ENCODE results near the gene LMNB1.

LMNB1 gene

DNA sequence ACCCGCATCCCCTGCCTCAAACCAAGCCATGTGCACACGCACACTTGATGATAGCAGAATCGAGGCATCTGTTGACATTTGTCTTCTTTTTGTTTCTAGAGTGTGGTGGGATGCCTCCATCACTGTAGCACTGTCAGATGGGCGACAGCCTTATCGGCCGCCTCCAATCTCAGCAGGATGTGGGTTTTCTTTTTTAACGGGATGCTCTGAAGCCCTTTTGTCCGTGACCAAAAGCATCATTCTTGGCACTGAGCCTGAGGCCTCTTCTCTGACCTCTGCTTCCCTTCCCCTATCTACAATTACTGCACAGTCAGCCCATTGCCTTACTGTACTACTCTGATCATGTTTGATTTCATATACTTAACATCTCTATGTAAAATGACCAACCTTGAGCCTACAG lies 78.3 kb downstream of the LMNB1 start:
- DNase-seq (ENCODE audit: low spot score) = no peak

DNA sequence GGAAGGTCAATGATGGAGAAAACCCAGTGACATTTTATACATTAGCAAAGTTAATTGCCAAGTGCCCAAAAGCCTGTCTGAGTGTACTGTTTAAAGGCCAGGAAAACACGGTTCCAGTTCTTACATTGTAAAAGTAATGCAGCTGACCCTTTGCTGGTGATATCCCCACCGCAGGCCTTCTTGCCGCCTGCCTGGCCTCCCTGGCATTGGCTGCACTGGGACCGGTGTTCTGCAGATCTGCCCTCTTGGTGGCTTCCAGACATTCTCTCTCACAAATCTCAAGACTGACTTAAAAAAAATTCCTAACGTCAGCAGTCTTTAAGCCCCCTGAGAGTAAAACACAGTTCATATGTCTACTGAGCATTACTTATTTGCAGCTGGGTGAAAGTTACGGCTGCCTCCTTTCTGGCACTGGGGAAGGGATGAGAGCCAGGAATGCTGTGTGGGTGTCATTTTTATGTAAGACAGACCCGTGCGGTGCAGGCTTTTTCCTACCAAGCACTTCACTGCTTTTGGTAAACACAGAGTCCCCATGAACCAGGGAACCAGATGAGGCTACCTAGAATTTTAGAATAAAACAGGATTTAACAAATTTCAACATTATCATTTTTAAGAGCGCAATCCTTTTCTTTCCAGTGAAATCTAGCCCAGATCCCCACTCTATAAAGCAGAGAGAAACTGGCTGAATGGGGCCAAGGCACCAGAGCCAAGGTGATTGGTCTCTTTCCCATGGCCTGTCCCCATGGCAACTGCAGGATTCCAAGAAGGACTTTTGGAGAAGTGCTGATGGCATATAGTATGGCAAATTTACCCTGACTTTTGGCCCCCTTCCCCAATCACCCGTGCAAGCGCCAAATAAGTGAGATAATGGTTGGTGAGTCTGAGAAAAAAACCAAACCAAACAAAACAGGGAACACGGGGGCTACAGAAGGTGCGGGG lies 80.8 kb downstream of the LMNB1 start:
- DNase-seq (ENCODE audit: low spot score) = no peak

DNA sequence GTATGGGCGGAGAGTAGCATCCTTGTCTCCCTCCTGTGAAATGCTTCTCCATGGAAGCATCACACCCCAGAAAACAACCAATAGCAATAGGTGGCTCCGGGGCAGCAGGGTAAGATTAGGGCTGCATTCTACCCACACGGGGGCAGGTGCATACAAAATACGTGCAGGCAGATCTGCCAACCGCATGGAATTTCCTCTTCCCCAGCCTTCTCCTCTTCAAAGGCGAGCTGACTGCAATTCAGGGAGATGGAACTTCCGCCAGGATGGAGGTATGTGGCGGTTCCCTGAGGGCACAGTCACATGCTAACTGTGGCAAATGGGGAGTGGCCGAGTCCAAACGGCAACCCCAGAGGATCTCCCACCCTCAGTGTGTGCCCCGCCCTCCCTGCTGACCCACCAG lies 81.5 kb downstream of the LMNB1 start:
- no peak for DNase-seq (ENCODE audit: low spot score)

DNA sequence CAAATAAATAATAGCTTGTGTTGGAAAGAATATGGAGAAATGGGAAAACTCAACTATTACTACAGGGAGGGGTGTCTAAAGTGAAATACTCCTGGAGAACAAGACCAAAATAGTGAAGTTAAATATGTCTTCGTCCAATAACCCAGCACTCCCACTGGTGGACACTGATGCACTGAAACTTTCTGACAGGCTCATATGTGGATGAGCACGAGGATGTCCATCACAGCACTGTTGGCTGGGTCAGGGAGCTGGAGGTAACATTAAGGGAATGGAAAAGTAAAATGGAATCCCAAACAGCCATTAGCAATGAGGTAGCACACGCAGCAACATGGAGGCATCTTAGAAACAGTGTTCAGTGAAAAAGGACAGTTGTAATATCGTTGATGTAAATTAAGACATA lies 86.5 kb downstream of the LMNB1 start:
- no peak for DNase-seq (ENCODE audit: low spot score)

DNA sequence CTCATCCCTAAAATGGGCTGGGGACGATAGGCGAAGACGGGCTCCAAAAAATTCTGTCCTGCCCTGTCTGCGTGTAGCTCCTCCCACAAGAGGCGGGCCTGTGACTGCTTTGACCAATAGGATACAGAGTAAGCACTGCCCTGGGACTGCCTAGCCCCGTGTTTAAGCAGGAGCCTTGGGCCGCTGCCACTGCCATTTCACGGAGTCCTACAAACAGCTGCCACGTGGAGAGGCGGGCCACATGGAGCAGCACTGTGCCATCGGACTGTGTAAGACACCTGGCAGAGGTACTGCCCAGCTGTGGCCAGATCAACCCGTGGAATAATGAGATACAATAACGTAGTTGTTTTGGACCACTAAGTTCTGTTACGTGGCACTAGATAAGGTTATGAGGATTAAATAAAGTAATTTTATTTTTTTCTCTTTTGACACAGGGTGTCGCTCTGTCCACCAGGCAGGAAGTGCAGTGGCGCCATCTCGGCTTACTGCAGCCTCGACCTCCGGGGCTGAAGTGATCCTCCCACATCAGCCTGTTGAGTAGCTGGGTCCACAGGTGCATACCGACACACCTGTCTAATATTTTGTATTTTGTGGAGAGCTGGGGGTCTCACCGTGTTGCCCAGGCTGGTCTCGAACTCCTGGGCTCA lies 87.2 kb downstream of the LMNB1 start:
- DNase-seq (ENCODE audit: low spot score) = no peak

DNA sequence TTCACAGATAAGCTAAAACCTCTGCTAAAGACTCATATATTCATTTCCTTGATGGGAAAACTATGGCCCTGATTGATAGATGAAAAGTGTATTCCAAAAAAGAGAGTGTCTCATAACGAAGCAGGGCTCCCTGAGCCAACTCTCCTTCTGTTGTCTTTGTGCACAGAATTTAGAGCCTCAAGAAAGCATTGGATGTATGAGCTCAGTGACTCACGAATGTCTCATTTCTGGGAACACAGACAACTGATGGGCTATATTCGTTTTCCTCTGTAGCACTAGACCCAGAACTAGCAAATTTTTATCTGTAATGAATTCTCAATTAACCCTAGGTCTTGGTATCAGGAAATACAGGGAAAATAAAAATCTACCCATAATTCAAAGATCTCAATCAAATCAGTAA lies 88.4 kb downstream of the LMNB1 start:
- no peak for DNase-seq (ENCODE audit: low spot score)

DNA sequence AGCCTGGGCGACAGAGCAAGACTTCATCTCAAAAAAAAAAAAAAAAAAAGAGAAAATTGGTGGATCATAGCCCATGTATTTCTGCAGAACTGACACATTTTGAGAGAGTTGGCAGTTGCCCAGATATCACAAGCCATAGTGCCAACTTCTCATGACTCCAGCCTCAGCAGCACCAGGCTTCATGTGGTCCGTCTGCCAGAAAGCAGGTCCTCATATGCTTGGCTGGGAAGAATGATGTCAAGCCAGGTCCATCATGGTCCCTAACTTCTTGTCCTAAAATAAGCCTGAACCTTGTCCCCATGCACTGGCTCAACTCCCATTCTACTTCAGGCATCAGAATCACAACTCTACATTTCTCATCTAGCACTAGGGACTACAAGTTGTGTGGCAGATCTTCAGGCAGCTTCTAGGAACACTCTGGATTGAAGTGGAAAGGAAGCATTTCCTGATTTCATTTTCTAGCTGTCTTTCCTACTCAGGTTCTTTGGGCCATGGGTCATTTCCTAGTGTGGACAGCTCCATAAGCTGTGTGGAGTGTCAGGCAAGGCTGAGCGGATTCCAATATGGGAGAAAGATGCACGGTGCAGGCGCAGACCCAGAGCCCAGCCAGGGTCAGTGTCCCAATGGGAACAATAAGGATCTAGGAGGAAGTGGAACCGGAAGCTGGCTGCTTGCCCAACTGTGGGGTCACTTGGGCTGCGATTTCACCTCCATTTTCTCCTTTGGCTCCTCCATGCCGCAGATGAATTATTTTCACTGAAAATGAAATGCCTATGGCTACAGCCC lies 90.1 kb downstream of the LMNB1 start:
- no peak for DNase-seq (ENCODE audit: low spot score)

DNA sequence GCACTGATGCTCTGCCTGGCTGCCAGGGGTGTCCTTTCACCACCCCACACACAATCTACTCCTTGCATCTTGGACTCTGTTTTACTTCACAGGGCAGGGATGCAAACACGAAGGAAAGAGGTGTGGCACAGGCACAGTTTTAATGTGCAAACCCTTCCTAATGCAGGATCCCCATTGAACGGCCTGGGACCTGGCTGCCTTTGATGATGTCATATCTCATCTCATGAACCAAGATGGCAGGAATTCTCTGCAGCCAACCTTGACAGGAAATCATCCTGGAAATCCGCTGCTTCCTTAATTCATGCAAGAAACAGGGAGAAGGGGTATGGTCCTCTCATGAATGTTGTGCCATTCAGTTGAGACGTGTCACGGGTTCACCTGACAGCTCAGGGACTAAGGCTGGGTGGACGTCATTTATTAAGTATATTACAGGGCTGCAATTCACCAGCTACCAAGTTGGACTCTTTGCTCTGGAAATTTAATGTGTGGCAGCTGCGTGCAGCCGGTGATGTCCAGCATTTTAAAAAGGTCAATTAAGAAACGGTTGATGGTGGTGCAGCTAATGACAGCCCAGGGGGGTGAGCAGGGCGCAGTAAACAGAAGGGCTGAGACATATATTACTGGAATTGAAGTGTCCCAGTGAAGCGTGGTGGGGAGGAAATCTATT lies 91.5 kb downstream of the LMNB1 start:
- no peak for DNase-seq (ENCODE audit: low spot score)

DNA sequence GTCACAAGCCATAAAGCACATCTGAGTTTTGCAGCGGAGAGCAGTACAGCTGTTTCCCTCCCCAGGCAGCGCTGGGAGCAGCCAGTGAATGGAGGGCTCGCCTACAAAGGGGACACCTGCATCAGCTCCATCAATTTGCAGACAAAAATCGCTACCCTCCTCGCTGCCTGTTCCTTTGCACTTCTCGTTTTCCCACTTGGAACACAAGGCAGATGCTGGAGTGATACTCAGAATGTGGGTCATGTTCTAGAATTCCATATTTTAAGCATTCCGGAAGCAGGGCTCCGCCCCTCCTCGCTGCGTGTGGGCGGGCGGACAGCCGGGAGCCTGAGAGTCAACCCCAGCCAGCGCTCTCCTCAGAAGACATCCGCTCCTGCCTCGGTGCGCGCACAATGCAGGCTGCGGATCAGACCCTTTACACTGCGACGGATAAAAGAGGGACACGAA lies 92.1 kb downstream of the LMNB1 start:
- no peak for DNase-seq (ENCODE audit: low spot score)

DNA sequence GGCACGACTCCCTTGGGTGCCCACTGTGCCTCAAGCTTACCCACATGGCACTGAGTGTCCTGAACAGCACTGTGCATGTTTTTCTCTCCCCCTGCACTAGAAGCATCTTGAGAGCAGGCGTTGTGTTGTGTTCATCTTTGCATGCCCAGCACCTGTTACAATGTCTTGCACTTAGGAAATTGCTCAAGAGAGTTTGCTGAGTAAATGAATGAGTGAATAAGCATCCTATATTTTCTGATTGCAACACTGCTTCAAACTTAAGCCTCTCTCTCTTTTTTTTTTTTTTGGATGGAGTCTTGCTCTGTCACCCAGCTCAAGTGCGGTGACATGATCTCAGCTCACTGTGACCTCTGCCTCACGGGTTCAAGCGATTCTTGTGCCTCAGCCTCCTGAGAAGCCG lies 94.5 kb downstream of the LMNB1 start:
- DNase-seq (ENCODE audit: low spot score) = no peak

DNA sequence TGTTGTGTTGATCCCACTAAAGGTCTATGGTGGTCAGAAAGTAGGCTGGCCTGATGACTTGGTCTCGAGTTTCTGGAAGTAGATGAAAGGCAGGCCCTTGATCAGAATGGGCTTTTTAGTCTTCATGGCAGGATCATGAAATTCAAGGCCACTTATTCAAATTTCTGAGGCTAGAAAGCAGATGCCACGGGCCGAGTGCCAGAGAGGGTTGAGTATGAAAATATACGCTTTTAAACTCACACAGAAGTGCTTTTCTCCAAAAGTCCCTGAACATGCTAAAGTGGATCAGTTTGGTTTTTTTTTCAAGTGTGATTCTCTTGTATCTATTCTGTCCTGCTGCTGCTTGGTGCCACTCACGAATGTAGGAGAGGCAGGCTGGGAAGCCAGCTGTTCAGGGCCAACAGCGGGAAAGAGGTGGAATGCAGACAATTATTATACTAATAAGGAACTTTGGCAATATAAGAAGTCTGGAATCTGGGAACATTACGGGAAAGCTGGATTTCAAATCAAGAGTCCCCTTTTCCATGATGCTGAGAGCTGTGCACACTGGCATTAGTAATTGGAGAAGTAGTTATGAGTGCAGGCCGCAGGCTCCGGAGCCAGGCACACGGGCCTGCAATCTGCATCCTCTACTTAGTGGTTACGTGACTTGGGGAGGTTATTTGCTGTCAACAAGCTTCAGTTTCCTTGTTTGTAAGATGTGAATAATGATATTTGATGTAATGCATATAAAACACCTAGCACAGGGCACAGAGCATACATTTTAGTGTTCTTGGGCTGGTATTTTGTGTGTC lies 95.8 kb downstream of the LMNB1 start:
- DNase-seq (ENCODE audit: low spot score) = no peak

DNA sequence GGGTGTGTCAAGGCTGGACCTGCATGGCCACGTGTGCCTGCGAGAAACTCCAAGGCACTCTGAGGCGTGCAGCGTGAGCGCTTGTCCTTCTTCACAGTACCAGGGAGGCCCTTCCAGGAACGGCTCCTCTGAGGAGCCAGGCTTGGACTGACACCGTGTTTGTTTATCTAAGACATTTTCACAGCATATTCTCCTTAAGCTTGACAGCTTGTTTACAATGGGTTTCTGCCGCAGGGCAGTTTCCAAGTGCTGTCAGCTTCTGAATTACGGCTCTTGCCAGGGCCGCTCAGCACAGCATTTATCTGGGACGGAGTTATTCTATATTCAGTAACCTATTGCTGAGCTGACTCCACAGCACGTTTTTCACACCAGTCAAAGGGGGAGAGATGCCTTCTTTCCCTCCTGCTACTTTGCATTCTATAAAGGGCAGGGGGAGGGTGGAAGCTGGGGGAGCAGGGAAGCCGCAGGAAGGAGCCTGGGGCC lies 98.4 kb downstream of the LMNB1 start:
- no peak for DNase-seq (ENCODE audit: low spot score)

DNA sequence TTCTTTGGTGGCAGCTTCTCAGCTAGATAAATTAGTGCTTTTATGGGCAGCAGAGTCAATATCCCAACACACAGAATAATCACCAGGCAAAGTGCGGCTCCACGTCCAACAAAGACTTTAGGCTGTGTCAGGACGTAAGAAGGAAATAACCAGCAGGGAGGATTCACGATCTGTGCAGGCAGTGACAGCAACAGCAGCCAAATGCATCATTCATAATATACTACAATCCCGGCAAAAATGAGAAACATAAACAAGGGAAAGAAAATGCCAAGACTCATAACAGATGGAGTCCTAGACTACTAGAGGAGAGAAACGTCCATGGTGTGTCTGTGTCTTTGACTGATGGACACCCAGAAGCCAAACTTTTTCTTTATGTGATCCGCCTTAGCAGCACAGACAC lies 100.7 kb downstream of the LMNB1 start:
- no peak for DNase-seq (ENCODE audit: low spot score)

DNA sequence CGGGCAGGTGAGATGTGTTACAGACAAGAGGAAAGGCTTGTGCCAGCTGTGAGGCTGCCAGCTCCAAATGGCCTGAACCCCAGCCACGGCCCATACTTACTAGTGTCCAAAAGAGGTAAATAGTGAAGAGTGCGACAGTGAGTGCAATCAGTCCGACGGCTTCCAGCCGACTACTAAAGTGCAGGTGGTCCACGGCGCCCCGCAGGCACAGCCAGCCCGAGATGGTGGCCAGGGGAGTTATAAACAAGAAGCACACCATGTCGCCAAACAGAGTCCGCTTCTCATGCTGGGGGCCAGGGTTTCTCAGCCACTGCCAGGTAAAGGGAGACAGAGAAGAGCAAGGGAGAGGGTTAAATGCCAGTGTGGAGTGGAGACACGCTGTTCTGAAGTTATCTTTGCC lies 101.1 kb downstream of the LMNB1 start:
- DNase-seq (ENCODE audit: low spot score) = no peak

DNA sequence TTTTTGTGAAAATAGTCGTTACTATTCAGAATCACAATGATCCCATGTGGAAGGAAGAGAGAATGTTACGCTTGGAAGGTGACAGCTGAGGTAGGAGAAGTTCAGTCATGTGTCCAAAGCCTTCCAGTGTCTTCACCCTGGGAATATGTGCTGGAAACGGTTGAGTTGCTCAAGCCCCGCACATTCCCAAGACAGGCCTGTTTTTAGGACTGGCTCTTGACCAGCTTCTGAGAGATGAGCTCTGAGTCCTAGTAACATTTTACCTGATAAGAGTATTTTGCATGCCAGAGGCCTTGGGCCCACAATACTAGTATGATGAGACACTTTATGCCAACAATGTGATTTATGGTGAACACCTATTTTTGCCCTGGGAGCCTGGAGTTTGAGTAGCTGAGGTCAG lies 101.7 kb downstream of the LMNB1 start:
- DNase-seq (ENCODE audit: low spot score) = no peak

DNA sequence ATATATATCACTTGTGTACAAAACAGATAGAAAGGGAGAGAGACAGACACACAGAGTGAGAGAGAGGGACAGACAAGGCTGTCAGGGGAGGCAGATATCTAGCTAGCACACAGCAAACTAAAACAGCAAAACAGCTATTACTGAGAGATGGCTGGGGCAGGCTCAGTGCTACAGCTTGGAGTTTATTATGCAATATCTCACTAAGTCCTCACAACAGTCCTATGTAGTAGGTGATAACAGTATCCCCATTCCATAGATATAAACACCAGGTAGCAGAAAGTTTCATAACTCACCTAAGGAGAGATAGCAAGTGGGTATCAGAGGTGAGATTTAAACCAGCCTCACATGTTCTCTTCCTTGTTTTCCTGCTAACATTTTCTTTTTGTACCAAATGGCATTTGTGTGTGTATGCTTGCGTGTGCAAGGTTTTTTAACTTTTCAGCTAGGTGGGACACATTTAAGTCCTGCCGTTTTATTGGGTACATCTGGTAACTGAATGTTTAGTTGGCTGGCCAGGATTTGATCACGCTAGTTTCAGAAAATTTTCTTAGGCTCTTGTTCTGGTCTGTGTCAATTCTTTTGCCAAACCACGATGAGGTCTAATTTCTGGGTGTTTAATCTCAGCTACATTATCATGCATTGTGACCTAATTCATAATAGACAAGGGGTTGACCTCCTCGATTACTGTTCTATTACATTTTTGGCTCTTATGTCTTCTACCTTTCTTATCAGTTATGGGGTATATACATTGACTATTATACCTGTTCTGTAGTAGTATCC lies 105.1 kb downstream of the LMNB1 start:
- no peak for DNase-seq (ENCODE audit: low spot score)

DNA sequence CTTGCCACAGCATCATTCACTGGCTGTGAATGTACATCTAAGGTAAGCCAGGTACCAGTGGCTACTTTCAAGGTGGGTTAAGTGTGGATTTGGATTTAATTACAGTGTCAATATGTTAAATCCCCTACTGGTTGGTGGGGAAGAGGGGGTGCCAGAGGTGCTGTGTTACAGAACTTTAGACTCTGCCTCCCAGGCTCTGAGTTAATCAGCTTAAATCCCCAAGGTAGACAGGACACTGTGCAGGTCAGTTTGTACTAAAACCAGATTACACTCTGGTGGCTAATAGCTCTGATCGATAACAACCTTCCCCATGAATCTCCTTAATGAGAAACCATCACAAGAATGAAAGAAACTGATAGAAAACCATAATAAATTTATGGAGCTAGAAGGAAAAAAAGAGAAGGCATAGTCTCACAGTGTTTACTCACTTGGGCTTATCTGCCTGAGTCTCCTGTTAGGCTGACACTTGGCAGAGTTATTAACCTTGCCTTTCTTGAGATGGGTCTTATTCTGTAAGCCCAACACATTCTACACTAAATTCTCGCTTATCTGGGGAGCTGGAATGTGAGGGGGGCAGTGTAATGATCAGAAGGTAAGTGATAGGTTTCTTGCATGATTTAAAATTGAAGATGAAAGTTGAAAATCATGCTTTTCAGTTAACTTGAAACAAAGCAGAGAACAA lies 106.8 kb downstream of the LMNB1 start:
- DNase-seq (ENCODE audit: low spot score) = no peak

DNA sequence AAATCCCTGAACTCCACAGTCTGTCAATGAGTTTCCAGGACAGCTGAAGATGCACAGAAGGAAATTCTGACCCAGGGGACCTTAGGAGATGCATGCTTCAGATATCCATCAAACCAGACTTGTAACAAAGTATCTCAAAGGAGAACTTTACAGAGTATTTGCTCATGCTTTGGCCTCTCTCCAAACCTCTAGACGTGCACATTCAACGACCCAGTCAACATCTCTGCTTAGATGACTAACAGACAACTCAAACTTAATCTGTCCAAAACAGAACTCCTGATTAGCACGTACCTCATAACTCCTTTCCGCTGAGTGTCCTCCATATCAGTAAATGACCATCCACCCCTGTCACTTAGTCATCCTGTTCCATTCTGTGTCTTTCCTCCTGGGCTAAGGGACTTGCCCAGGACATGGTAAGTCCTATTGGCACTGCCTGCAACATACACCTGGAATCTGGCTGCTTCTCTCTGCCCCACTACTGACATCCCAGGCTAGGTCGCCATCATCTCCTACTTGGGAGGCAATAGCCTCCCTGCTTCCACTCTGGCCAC lies 107.4 kb downstream of the LMNB1 start:
- no peak for DNase-seq (ENCODE audit: low spot score)

All from putamen (tissue), 1 donor.